ENCODE measurements around the gene GPX5.

DNA sequence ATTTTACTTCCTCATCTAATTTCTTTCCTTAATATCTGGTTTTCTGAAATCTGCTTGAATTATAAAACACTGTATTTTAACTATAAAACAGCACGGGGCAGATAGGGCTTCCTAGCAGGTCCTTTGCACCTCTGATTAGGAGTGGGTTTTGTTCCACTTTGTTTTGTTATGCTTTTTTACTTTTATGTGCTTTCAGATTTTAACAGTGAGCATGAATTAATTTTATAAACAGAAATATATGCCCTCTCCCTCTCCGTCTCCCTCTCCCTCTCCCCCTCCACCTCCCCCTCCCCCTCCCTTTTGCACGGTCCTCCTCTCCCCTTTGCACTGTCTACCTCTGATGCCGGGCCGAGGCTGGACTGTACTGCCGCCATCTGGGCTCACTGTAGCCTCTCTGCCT lies 24.4 kb upstream of the GPX5 start:
- TF ChIP-seq EZH2 (IDR thresholded peaks at IDR 0.05; ENCODE audit: borderline replicate concordance), result no peak
- TF ChIP-seq, protein P1, sequence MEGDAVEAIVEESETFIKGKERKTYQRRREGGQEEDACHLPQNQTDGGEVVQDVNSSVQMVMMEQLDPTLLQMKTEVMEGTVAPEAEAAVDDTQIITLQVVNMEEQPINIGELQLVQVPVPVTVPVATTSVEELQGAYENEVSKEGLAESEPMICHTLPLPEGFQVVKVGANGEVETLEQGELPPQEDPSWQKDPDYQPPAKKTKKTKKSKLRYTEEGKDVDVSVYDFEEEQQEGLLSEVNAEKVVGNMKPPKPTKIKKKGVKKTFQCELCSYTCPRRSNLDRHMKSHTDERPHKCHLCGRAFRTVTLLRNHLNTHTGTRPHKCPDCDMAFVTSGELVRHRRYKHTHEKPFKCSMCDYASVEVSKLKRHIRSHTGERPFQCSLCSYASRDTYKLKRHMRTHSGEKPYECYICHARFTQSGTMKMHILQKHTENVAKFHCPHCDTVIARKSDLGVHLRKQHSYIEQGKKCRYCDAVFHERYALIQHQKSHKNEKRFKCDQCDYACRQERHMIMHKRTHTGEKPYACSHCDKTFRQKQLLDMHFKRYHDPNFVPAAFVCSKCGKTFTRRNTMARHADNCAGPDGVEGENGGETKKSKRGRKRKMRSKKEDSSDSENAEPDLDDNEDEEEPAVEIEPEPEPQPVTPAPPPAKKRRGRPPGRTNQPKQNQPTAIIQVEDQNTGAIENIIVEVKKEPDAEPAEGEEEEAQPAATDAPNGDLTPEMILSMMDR (IDR thresholded peaks at IDR 0.05; ENCODE audit: poor library complexity), result no peak
